Measurements from ENCODE around the gene MTERF2. TPM values are rescaled to one million over a fixed set of nuclear protein-coding genes. Genes with fewer than 3 reads are reported as not detected.

MTERF2 gene
- total and polyA plus RNA-seq, 2 of the 13 experiments (the other 11 are each of a cell fraction or from before 2014, with no cell fraction given) = 8.0 to 11.6 TPM

DNA sequence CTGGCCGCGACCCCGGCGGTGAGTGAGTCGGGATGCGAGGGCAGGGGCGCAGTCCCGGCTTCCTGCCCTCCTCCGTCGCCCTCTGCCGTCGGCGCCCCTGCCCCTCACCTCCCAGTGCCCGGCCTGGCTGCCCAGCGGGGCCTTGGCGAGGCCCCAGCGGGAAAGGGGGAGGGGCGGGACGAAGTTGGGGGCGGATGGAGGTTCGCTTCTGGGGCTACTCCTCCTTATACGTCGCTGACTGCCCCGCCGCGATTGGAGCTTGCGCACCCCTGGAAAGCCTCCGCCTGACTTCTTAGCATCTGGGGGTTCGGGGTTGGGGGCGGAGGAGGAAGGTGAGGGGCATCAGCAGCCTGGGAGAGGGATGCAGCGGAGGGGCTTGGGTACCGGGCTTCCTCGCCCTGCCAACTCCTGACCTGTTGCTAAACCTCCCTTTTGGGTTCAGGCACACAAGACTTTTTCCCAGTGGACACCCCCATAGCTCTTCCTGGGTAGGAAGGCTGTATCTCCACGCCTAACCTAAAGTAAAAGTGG, 30.8 kb downstream of the MTERF2 start (continued):
- TF ChIP-seq HIC2 (CRISPR knock-in tag; IDR thresholded peaks at IDR 0.05; ENCODE audit: low read depth) (peak; percentile 59; the same call in 1 of the 2 replicates), ASH2L (IDR thresholded peaks at IDR 0.05; ENCODE audit: insufficient read length, low read depth, low read length) (no peak), KDM4B (CRISPR knock-in tag; IDR thresholded peaks at IDR 0.05) (no peak), ZBTB25 (CRISPR knock-in tag; IDR thresholded peaks at IDR 0.05) (no peak; the same call in 1 of the 2 replicates), ZFP82 (CRISPR knock-in tag; IDR thresholded peaks at IDR 0.05; ENCODE audit: borderline replicate concordance) (no peak), BRD4 (CRISPR knock-in tag; IDR thresholded peaks at IDR 0.05) (no peak), ZNF331 (CRISPR knock-in tag; IDR thresholded peaks at IDR 0.05) (no peak), ZNF501 (CRISPR knock-in tag; IDR thresholded peaks at IDR 0.05) (no peak), ZFP62 (CRISPR knock-in tag; IDR thresholded peaks at IDR 0.05) (no peak), TERF1 (CRISPR knock-in tag; IDR thresholded peaks at IDR 0.05) (no peak), SMC3 (IDR thresholded peaks at IDR 0.05; ENCODE audit: low read length) (no peak), ZNF280D (CRISPR knock-in tag; IDR thresholded peaks at IDR 0.05) (no peak), RBAK (CRISPR knock-in tag; IDR thresholded peaks at IDR 0.05) (no peak), ZSCAN30 (CRISPR knock-in tag; IDR thresholded peaks at IDR 0.05) (no peak)
- TF ChIP-seq, protein P1, sequence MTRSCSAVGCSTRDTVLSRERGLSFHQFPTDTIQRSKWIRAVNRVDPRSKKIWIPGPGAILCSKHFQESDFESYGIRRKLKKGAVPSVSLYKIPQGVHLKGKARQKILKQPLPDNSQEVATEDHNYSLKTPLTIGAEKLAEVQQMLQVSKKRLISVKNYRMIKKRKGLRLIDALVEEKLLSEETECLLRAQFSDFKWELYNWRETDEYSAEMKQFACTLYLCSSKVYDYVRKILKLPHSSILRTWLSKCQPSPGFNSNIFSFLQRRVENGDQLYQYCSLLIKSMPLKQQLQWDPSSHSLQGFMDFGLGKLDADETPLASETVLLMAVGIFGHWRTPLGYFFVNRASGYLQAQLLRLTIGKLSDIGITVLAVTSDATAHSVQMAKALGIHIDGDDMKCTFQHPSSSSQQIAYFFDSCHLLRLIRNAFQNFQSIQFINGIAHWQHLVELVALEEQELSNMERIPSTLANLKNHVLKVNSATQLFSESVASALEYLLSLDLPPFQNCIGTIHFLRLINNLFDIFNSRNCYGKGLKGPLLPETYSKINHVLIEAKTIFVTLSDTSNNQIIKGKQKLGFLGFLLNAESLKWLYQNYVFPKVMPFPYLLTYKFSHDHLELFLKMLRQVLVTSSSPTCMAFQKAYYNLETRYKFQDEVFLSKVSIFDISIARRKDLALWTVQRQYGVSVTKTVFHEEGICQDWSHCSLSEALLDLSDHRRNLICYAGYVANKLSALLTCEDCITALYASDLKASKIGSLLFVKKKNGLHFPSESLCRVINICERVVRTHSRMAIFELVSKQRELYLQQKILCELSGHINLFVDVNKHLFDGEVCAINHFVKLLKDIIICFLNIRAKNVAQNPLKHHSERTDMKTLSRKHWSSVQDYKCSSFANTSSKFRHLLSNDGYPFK (CRISPR knock-in tag; IDR thresholded peaks at IDR 0.05; ENCODE audit: borderline replicate concordance) = no peak
- TF ChIP-seq, protein P2, sequence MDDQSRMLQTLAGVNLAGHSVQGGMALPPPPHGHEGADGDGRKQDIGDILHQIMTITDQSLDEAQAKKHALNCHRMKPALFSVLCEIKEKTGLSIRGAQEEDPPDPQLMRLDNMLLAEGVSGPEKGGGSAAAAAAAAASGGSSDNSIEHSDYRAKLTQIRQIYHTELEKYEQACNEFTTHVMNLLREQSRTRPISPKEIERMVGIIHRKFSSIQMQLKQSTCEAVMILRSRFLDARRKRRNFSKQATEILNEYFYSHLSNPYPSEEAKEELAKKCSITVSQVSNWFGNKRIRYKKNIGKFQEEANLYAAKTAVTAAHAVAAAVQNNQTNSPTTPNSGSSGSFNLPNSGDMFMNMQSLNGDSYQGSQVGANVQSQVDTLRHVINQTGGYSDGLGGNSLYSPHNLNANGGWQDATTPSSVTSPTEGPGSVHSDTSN (CRISPR knock-in tag; IDR thresholded peaks at IDR 0.05; ENCODE audit: borderline replicate concordance) = no peak
- TF ChIP-seq, protein P3, sequence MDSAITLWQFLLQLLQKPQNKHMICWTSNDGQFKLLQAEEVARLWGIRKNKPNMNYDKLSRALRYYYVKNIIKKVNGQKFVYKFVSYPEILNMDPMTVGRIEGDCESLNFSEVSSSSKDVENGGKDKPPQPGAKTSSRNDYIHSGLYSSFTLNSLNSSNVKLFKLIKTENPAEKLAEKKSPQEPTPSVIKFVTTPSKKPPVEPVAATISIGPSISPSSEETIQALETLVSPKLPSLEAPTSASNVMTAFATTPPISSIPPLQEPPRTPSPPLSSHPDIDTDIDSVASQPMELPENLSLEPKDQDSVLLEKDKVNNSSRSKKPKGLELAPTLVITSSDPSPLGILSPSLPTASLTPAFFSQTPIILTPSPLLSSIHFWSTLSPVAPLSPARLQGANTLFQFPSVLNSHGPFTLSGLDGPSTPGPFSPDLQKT (CRISPR knock-in tag; IDR thresholded peaks at IDR 0.05; ENCODE audit: borderline replicate concordance) = no peak
